GM18868 (cell line): Measurements from ENCODE around the gene IL17RC.
"Not testable (repeated sequence)": the region's sequence is repeated elsewhere in the genome, so short reads cannot be mapped to it uniquely, and the experiment has no call there.

Experiments used
- ATAC-seq: cut with Tn5 transposase; IDR thresholded peaks from one replicate; pipeline ENCODE4 v1.9.1; 2021; ENCODE audit warnings: mild to moderate bottlenecking, moderate library complexity; ENCODE audit not compliant: unreplicated experiment

The IL17RC gene

GRCh38 chr3:9891072-9891622, 25.8 kb upstream of the IL17RC start:
- ATAC-seq: no peak

DNA sequence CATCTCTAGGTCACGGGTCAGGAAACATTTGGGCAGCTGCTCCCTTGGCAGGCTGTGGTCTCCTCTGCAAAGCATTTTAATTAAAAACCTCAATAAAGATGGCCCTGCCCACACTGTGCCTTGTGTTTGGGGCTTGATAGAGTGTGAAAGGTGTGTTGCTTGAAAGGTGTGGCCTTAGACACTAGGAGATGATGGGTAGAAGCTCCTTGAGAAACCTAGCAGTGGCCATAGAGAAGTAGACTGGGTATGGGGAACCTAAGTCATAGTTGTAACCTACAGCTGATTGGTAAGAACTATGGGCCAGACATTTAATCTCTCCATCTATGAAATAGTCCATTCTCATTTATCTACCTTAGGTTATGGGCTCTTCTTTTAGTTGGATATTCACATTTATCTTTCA, 23.2 kb upstream of the IL17RC start:
- ATAC-seq: no peak

DNA sequence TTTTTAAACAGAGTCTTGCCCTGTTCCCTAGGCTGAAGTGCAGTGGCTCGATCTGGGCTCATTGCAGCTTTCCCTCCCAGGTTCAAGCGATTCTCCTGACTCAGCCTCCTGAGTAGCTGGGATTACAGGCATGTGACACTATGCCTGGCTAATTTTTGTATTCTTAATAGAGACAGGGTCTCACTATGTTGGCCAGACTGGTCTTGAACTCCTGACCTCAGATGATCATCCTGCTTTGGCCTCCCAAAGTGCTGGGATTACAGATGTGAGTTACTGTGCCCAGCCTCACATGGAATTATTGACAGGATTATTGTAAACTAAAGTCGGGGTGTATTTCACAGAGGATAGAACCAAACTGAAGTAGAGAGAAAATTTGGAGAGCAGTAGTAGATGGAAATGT, 21.2 kb upstream of the IL17RC start:
- not testable (repeated sequence) for ATAC-seq

DNA sequence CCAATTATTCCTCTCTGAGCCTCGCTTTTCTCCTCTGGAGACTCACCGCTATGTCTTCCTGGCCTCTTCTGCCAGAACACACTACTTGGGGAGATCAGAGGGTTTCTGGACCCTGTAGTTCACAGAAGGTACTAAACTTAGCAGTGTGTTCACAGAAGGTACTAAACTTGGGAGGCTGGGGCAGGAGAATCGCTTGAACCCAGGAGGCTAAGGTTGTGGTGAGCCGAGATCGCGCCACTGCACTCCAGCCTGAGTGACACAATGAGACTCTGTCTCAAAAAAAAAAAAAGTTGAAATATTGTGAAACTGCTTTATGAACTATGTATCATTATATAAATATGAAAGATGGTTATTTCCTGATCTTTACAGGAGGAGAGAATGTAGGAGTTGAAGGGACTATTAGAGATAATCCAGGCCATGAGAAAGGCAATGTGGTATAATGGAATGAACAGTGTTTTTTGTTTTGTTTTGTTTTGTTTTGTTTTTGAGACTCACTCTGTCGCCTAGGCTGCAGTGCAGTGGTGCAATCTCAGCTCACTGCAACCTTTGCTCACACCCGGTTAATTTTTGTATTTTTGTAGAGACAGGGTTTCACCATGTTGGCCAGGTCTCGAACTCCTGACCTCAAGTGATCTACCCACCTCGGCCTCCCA, 20.0 kb upstream of the IL17RC start:
- ATAC-seq: not testable (repeated sequence)

DNA sequence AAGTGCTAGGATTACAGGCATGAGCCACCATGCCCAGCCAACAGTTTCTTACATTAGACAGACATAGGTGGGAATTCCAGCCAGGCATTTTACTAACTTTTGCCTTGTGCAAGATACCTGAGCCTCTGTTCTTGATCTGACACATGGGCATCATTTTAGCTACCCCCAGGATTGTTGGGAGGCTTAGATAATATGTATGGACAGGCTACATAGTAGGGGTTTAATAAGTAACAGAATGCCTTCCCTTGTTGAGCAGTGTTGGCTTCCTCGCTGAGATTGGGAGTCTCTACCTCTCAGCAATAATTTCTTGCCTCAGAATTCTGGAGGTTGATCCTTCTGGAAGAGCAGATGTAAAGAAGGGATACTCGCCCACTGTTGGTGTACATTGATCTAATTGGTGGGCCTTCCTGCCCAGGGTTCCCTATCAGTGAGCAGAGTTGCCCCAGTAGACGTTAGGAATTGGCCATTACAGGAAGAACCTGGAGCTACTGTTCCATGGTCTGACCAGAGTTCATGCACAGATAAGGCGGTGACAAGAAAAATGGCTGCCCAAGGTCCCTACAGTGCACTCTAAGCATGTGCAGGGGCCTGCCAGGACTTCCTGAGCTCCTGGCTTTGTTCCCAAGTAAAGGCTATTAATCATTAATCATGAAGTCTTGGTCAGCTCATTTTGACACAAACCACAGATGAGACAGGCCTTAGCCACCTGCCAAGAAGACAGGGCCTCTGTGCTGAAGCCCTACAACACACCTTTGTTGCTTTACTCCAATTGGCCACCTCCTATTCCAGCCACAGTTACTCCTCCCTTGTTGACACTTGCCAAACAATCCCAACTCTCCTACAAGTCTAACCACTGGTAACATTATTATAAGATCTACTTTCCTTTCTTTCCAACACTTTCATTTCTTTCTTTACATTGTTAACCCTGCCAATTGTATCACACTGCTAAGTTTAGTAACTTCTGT, 19.2 kb upstream of the IL17RC start:
- ATAC-seq: no peak

DNA sequence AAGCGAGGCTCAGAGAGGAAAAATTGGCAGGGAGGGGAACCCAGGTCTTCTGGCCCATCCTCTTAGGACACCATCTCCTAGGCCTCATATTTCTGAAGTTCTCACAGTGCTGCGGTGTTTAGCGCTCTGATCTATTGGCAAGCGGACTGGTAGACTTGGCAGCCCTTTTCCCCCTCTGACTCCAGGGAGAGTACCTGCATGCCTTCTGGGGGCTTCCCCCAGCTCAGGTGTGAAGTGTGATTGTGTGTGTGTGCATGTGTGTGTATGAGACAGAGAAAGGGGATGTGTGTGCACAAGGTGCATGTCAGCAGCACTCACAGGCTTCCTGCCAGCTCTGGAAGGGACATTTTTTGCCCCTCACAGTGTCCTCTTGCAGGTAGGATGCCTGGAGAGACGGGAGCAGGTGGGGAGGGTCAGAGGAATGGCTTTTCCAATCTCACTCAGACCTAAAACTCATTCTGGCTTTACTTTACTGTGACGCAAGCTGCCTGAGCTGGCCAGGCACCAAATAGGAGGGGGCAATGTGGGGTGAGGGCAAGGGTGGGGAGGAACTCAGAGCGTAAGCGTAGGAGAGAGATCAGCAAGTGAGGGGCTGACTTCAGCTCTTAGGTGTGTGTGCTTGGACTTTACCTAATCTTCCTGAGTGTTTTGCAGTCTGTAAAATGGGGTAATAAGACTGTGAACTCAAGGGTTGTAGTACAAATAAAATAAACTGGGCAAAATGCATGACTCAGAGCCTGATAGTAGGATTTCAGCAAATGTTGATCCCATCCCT, 18.2 kb upstream of the IL17RC start:
- ATAC-seq: no peak

GRCh38 chr3:9899289-9899791, 17.6 kb upstream of the IL17RC start:
- no peak for ATAC-seq

GRCh38 chr3:9900965-9901415, 15.9 kb upstream of the IL17RC start:
- ATAC-seq: not testable (repeated sequence)

GRCh38 chr3:9901967-9902366, 14.9 kb upstream of the IL17RC start:
- no peak for ATAC-seq

- ATAC-seq: no peak
Observed at GRCh38 chr3:9902372-9903237, 14.3 kb upstream of the IL17RC start, which contains the start of gene IL17RE. IL17RE (plus strand) TSS chr3:9902848; CDS start chr3:9902933, 85 bp downstream.

GRCh38 chr3:9903238-9903624, 13.7 kb upstream of the IL17RC start:
- no peak for ATAC-seq

GRCh38 chr3:9903904-9904303, 13.0 kb upstream of the IL17RC start:
- no peak for ATAC-seq

DNA sequence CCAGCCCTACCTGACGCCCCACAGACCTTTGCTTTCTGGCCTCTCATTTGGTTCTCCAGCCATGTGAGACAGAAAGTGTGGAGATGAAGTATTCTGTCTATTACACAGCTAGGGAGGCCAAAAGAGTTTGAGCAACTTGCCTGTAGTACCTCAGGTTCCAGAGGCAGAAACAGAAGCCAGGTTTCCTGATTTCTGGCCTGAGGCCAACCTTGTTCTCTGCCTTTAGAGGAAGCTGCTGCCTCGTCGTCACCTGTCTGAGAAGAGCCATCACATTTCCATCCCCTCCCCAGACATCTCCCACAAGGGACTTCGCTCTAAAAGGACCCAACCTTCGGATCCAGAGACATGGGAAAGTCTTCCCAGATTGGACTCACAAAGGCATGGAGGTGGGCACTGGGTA, 10.4 kb upstream of the IL17RC start:
- no peak for ATAC-seq

DNA sequence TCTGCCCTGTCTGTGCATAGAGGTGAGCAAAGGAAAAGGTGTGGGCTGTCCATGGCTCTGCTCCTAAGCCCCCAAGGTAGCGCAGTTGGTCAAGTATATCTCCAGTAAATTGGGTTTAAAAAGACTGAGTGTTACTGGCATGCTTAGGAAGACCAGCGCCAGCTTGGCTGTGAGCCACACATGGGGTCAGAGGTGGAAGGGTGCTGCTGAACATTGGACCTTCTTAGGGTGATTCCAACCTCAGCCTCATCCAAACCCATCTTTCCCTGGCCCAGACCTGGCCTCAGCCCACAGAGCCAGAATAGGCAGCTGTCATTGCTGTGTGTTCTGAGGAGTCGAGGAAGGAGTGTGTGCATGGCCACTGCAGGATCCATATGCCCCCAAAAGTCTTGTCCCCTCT, 8.6 kb upstream of the IL17RC start:
- ATAC-seq: no peak

DNA sequence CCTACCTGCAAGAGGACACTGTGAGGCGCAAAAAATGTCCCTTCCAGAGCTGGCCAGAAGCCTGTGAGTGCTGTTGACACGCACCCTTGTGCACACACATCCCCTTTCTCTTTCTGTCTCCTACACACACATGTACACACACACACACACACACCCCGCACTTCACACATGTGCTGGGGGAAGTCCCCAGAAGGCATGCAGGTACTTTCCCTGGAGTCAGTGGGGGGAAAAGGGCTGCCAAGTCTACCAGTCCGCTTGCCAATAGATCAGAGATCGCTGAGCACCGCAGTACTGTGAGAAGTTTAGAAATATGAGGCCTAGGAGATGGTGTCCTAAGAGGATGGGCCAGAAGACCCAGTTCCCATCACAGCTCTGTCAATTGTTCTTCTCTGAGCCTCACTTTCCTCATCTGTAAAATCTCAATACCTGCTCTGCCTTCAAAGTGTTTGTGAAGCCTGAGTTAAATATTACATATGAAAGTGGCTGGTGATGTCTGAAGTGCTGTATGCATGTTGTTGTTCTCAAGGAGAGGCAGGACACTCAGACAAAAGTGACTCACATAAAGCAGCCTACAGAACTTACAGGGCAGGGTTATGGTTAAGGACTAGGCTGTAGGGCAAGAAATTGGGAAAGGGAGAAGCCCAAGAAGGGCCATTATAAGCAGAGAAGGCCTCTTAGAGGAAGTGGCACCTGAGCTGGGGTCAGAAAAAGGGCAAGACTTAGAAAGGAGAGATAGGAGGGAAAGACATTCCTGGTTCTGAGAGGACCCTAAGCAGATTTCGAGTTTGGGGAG, 7.5 kb upstream of the IL17RC start:
- no peak for ATAC-seq

GRCh38 chr3:9911863-9912262, 5.0 kb upstream of the IL17RC start:
- no peak for ATAC-seq

DNA sequence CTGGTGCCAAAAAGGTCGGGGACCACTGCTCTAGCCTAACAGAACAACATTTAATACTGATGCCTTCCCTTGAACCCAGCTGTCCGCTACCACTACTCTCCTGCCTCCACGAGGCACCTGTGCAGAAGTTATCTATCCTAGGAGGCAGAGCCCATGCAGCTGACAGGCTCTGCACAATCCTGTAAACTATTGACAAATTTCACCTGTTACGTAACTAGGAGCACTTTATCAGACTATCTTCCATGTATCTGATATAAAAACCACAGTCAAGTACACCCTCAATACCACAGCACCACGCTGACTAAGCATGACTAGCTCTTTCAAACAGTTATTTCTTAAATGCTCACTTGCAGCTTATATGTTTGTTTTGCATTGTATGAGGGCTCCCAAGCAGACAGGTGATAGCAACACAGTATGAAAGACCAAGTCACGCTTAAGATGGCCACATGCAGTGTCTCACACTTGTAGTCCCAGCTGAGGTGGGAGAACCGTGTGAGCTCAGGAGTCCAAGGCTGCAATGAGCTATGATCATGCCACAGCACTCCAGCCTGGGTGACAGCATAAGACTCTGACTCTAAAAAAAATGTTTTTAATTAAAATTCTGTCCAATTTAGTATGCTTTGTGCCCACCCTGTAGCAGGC, 4.5 kb upstream of the IL17RC start:
- ATAC-seq: no peak

GRCh38 chr3:9913601-9914000, 3.3 kb upstream of the IL17RC start:
- no peak for ATAC-seq

DNA sequence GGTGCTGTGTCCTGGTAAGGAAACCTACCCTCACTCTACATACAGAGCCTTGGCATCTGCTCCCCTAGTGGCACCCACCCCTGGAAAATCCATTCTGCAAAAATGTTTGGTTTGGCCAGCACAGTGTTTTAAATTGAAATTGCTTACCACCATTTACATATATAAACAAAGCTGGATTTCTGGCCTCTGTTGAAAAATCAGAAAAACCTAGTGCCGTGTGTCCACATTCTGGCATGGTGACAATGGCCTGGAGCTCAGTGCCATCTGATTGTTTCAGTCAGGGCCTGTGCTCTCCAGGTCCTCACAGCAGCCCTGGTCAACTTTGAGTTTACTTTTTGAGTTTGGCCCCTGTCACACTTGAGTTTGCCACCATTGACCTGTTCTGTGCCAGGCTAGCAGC, 2.9 kb upstream of the IL17RC start:
- ATAC-seq: no peak
